ENCODE data around the gene SSR4.

SSR4 gene

GRCh38 chrX:153792368-153792767 is 2.1 kb upstream of the SSR4 start:
- H3K4me2 ChIP-seq (ENCODE audit: low read length), result no peak overlapping the region

GRCh38 chrX:153793291-153793690 is 1.2 kb upstream of the SSR4 start:
- Histone ChIP-seq H3K27me3 (ENCODE audit: control insufficient read depth, low read length) (no peaks in the 10 kb centered on the region), H3K4me1 (ENCODE audit: control insufficient read depth, low read length) (peaks cover 20% of the 10 kb centered on the region), H3K36me3 (ENCODE audit: control insufficient read depth, low read length) (peaks cover 23% of the 10 kb centered on the region)

More at GRCh38 chrX:153792368-153792767, 2.1 kb upstream of the SSR4 start:
- Histone ChIP-seq H3K36me3 (ENCODE audit: control insufficient read depth, low read length) (peaks cover 18% of the 10 kb centered on the region), H3K9me2 (replicated peaks; ENCODE audit: control insufficient read depth, low read length) (no peaks in the 10 kb centered on the region), H3K79me2 (ENCODE audit: control insufficient read depth, low read length) (peaks cover 55% of the 10 kb centered on the region), H3K27me3 (ENCODE audit: control insufficient read depth, low read length) (no peaks in the 10 kb centered on the region), H3F3A (ENCODE audit: control insufficient read depth, insufficient read depth) (no peaks in the 10 kb centered on the region), H4K20me1 (ENCODE audit: control insufficient read depth, insufficient read depth, low read depth, low read length) (no peaks in the 10 kb centered on the region), H3K27ac (ENCODE audit: low read depth, low read length) (no peak overlapping the region), H3K4me1 (ENCODE audit: control insufficient read depth, low read length) (peaks cover 20% of the 10 kb centered on the region), H3K9me3 (ENCODE audit: control insufficient read depth, insufficient read depth, low read length) (no peaks in the 10 kb centered on the region), H3K4me3 (ENCODE audit: low read length) (no peak overlapping the region; the same call in 1 of the 2 replicates)
- TF ChIP-seq, protein P1, sequence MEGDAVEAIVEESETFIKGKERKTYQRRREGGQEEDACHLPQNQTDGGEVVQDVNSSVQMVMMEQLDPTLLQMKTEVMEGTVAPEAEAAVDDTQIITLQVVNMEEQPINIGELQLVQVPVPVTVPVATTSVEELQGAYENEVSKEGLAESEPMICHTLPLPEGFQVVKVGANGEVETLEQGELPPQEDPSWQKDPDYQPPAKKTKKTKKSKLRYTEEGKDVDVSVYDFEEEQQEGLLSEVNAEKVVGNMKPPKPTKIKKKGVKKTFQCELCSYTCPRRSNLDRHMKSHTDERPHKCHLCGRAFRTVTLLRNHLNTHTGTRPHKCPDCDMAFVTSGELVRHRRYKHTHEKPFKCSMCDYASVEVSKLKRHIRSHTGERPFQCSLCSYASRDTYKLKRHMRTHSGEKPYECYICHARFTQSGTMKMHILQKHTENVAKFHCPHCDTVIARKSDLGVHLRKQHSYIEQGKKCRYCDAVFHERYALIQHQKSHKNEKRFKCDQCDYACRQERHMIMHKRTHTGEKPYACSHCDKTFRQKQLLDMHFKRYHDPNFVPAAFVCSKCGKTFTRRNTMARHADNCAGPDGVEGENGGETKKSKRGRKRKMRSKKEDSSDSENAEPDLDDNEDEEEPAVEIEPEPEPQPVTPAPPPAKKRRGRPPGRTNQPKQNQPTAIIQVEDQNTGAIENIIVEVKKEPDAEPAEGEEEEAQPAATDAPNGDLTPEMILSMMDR (IDR thresholded peaks at IDR 0.05; ENCODE audit: low read depth, low read length, poor library complexity, severe bottlenecking), result no peak
- TF ChIP-seq EZH2phosphoT487 (IDR thresholded peaks at IDR 0.05; ENCODE audit: borderline replicate concordance, low read length), result no peak

GRCh38 chrX:153794897-153795816 is 689 bp downstream of the SSR4 start:
- Histone ChIP-seq H3K27me3 (ENCODE audit: control insufficient read depth, low read length) (no peaks in the 10 kb centered on the region), H3K4me3 (ENCODE audit: low read length) (peak overlapping the region; percentile 79), H3K9me2 (replicated peaks; ENCODE audit: control insufficient read depth, low read length) (no peaks in the 10 kb centered on the region), H3F3A (ENCODE audit: control insufficient read depth, insufficient read depth) (no peaks in the 10 kb centered on the region), H4K20me1 (ENCODE audit: control insufficient read depth, insufficient read depth, low read depth, low read length) (no peaks in the 10 kb centered on the region), H3K9me3 (ENCODE audit: control insufficient read depth, insufficient read depth, low read length) (no peaks in the 10 kb centered on the region), H3K36me3 (ENCODE audit: control insufficient read depth, low read length) (peaks cover 23% of the 10 kb centered on the region), H3K27ac (ENCODE audit: low read depth, low read length) (0 out of 2 replicates have a peak overlapping the region, but pooled peaks have one; percentile 37), H3K79me2 (ENCODE audit: control insufficient read depth, low read length) (peaks cover 55% of the 10 kb centered on the region), H3K4me1 (ENCODE audit: control insufficient read depth, low read length) (peaks cover 20% of the 10 kb centered on the region), H3K4me2 (ENCODE audit: low read length) (peak overlapping the region; percentile 75)
- TF ChIP-seq, protein P1 (IDR thresholded peaks at IDR 0.05; ENCODE audit: low read depth, low read length, poor library complexity, severe bottlenecking), result no peak
- TF ChIP-seq EZH2phosphoT487 (IDR thresholded peaks at IDR 0.05; ENCODE audit: borderline replicate concordance, low read length), result no peak

More at GRCh38 chrX:153793291-153793690, 1.2 kb upstream of the SSR4 start:
- Histone ChIP-seq H3K9me3 (ENCODE audit: control insufficient read depth, insufficient read depth, low read length) (no peaks in the 10 kb centered on the region), H4K20me1 (ENCODE audit: control insufficient read depth, insufficient read depth, low read depth, low read length) (no peaks in the 10 kb centered on the region), H3K9me2 (replicated peaks; ENCODE audit: control insufficient read depth, low read length) (no peaks in the 10 kb centered on the region), H3K4me3 (ENCODE audit: low read length) (peak overlapping the region; percentile 79), H3F3A (ENCODE audit: control insufficient read depth, insufficient read depth) (no peaks in the 10 kb centered on the region), H3K4me2 (ENCODE audit: low read length) (peak overlapping the region; percentile 84), H3K79me2 (ENCODE audit: control insufficient read depth, low read length) (peaks cover 55% of the 10 kb centered on the region), H3K27ac (ENCODE audit: low read depth, low read length) (peak overlapping the region; percentile 67)
- TF ChIP-seq EZH2phosphoT487 (IDR thresholded peaks at IDR 0.05; ENCODE audit: borderline replicate concordance, low read length), result no peak

Data from DOHH2 (cell line).